ENCODE data around the gene BCAS3.

- TF ChIP-seq CTCF (IDR thresholded peaks at IDR 0.05; ENCODE audit: low read depth, low read length) (no peak), EZH2phosphoT487 (IDR thresholded peaks at IDR 0.05; ENCODE audit: low read depth) (no peak)
These were observed 215.8 kb downstream of the BCAS3 start for GRCh38 chr17:60893475-60893874.

All from OCI-LY3 (cell line).